NB4 (cell line): ENCODE measurements around the gene CWC25.
A peak's percentile ranks its signal among the peaks of the same experiment; 100 is the strongest.

Source experiments
- DNase-seq: peaks from one replicate; pipeline ENCODE4 v3.0.0; 2010; ENCODE audit warnings: low read depth
- H3K4me3 ChIP-seq: one replicate; pipeline ENCODE4 v1.5.1; 2011; ENCODE audit warnings: mild to moderate bottlenecking, low read depth, low read length, moderate library complexity
- CTCF ChIP-seq: IDR thresholded peaks from one replicate; pipeline ENCODE4 v1.5.1; 2012; ENCODE audit warnings: low read depth, low read length
- MYC ChIP-seq: IDR thresholded peaks from 2 replicates; pipeline ENCODE4 v1.6.1; 2011; ENCODE audit warnings: low read depth, low read length
- POLR2A ChIP-seq: IDR thresholded peaks from 2 replicates; pipeline ENCODE4 v1.6.1; 2011; ENCODE audit warnings: mild to moderate bottlenecking; ENCODE audit not compliant: insufficient read length; ENCODE audit errors: extremely low read depth
- TF ChIP-seq, protein P1 (sequence below): IDR thresholded peaks from 2 replicates; pipeline ENCODE4 v1.6.1; 2011; ENCODE audit warnings: low read depth, low read length

The CWC25 gene

GRCh38 chr17:38853292-38854219, 28.4 kb upstream of the CWC25 start, which contains the start of gene RPL23:
Gene RPL23 (minus strand): TSS chr17:38853721. CDS start chr17:38853710, 11 bp downstream.
- DNase-seq = peak; percentile 98
- TF ChIP-seq, protein P1, sequence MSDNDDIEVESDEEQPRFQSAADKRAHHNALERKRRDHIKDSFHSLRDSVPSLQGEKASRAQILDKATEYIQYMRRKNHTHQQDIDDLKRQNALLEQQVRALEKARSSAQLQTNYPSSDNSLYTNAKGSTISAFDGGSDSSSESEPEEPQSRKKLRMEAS = peak; percentile 94
- peak; percentile 96 for TF ChIP-seq MYC
- TF ChIP-seq POLR2A = peak; percentile 95
- TF ChIP-seq CTCF = no peak

DNA sequence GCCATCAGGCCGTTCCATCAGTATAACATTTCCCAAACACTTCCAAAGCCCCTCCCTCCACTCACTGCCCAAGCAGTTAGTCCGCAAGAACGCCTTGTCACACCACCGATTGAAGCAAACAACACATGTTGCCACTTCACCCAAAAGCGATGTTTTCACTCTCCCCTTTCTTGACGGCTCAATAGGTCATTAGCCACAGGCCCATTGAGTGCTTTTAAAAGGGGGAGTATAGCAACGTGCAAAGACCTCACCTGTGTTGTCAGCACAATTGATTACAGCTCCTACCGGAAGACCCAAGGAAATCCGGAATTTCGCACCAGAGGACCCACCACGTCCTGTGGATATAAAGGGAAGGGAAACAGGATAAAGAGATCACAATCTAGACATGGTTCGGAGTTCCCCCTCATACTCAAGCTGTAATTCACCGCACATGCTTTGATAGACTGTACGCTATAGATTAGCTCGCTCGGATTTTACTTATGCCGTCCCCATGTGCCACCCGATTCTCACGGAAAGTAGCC, 27.7 kb upstream of the CWC25 start:
- peak overlapping the region; percentile 100 for H3K4me3 ChIP-seq
- DNase-seq = peak; percentile 47
- TF ChIP-seq, protein P1 = peak; percentile 25; the same call in 1 of the 2 replicates
- TF ChIP-seq CTCF (no peak), MYC (no peak; the same call in 1 of the 2 replicates), POLR2A (no peak)

More at GRCh38 chr17:38853292-38854219, 28.4 kb upstream of the CWC25 start, which contains the start of gene RPL23:
- H3K4me3 ChIP-seq = peak within 1 kb of the TSS; percentile 100

- no peak for DNase-seq
- peak overlapping the region; percentile 100 for H3K4me3 ChIP-seq
- TF ChIP-seq, protein P1 = no peak
- TF ChIP-seq POLR2A = no peak
Measured at GRCh38 chr17:38851434-38851833, 26.3 kb upstream of the CWC25 start.

GRCh38 chr17:38850374-38850773, 25.3 kb upstream of the CWC25 start:
- H3K4me3 ChIP-seq = peak overlapping the region; percentile 100
- TF ChIP-seq MYC = no peak
- TF ChIP-seq CTCF = no peak
- no peak for TF ChIP-seq POLR2A
- TF ChIP-seq, protein P1 = no peak
- DNase-seq = no peak

- H3K4me3 ChIP-seq = no peak overlapping the region
- TF ChIP-seq MYC (no peak), POLR2A (no peak), CTCF (no peak)
- TF ChIP-seq, protein P1 = no peak
- DNase-seq = no peak
Measured at GRCh38 chr17:38848939-38849605, 24.0 kb upstream of the CWC25 start.
